AG10803 (cell line): ENCODE data around the gene COL6A2.

Experiments used
- DNase-seq: peaks from one replicate; pipeline ENCODE4 v3.0.0; 2010; ENCODE audit warnings: low read depth
- H3K4me3 ChIP-seq: 2 replicates; pipeline ENCODE4 v1.5.1; 2011; ENCODE audit warnings: mild to moderate bottlenecking, low read length, control low read depth
- CTCF ChIP-seq: conservative IDR thresholded peaks from 2 replicates; pipeline ENCODE4 v1.5.1; 2011; ENCODE audit warnings: mild to moderate bottlenecking, low read length, control low read depth, inconsistent platforms

COL6A2 gene

GRCh38 chr21:46150073-46150472 lies 52.2 kb downstream of the COL6A2 start:
- no peak for DNase-seq
- no peak overlapping the region for H3K4me3 ChIP-seq
- no peak for TF ChIP-seq CTCF

GRCh38 chr21:46150491-46151121 lies 52.7 kb downstream of the COL6A2 start:
- no peak overlapping the region for H3K4me3 ChIP-seq
- no peak for TF ChIP-seq CTCF
- no peak for DNase-seq

- TF ChIP-seq CTCF, result no peak
- H3K4me3 ChIP-seq, result no peak overlapping the region
- no peak for DNase-seq
Measured at GRCh38 chr21:46151261-46151988, 53.5 kb downstream of the COL6A2 start.

GRCh38 chr21:46151989-46152926 lies 54.3 kb downstream of the COL6A2 start:
- no peak for TF ChIP-seq CTCF
- no peak overlapping the region for H3K4me3 ChIP-seq
- no peak for DNase-seq

- DNase-seq, result no peak
- peak overlapping the region; percentile 9; the same call in 1 of the 2 replicates for H3K4me3 ChIP-seq
- TF ChIP-seq CTCF, result no peak
Measured at GRCh38 chr21:46152927-46153246, 55.0 kb downstream of the COL6A2 start.

GRCh38 chr21:46153247-46154154 lies 55.6 kb downstream of the COL6A2 start:
- H3K4me3 ChIP-seq, result peak overlapping the region; percentile 9; the same call in 1 of the 2 replicates
- peak; percentile 31 for DNase-seq
- peak; percentile 67 for TF ChIP-seq CTCF
